Liver (tissue), 9 donors: ENCODE data around the gene SMIM33. TPM values are rescaled to one million over a fixed set of nuclear protein-coding genes. Genes with fewer than 3 reads are reported as not detected.

Experiments used
- DNase-seq: peaks from one replicate; pipeline ENCODE4 v3.0.0-alpha.2; 2017; ENCODE audit warnings: low spot score
- H3K27ac ChIP-seq, 2 donors: one replicate each; pipeline ENCODE4 v1.7.0; 2013; ENCODE audit warnings: inconsistent platforms in 2 of 2, low read length in 2 of 2, control low read depth in 1 of 2, low read depth in 1 of 2, mild to moderate bottlenecking in 1 of 2
- H3K27me3 ChIP-seq, 4 donors: one replicate each; pipeline versions ENCODE4 v1.6.1 to v1.7.0; 2013; ENCODE audit warnings: low read length in 3 of 4, inconsistent platforms in 1 of 4, mild to moderate bottlenecking in 1 of 4, moderate library complexity in 1 of 4; ENCODE audit not compliant: control insufficient read depth in 4 of 4, insufficient read depth in 4 of 4
- H3K36me3 ChIP-seq, 4 donors: one replicate each; pipeline versions ENCODE4 v1.6.1 to v1.7.0; 2013; ENCODE audit warnings: low read length in 3 of 4, mild to moderate bottlenecking in 3 of 4, low read depth in 1 of 4, moderate library complexity in 1 of 4; ENCODE audit not compliant: control insufficient read depth in 4 of 4, insufficient read depth in 3 of 4
- H3K4me1 ChIP-seq, 4 donors: one replicate each; pipeline versions ENCODE4 v1.6.1 to v1.7.0; 2013; ENCODE audit warnings: low read length in 3 of 4, mild to moderate bottlenecking in 3 of 4, moderate library complexity in 1 of 4; ENCODE audit not compliant: control insufficient read depth in 4 of 4, insufficient read depth in 4 of 4
- H3K4me3 ChIP-seq, 3 donors: one replicate each; pipeline versions ENCODE4 v1.6.1 to v1.7.0; 2013; ENCODE audit warnings: low read length in 3 of 3, control low read depth in 1 of 3, low read depth in 1 of 3, mild to moderate bottlenecking in 1 of 3
- H3K9ac ChIP-seq, 2 donors: one replicate each; pipeline ENCODE4 v1.7.0; 2013; ENCODE audit warnings: low read length in 2 of 2, mild to moderate bottlenecking in 2 of 2, moderate library complexity in 2 of 2, control low read depth in 1 of 2, low read depth in 1 of 2
- H3K9me3 ChIP-seq, 4 donors: one replicate each; pipeline versions ENCODE4 v1.6.1 to v1.7.0; 2013; ENCODE audit warnings: low read length in 3 of 4; ENCODE audit not compliant: control insufficient read depth in 4 of 4
- CTCF ChIP-seq: fragments of 150-350 bp; IDR thresholded peaks from 2 replicates; pipeline ENCODE4 v1.5.1; 2017; ENCODE audit warnings: improper control_type of control experiment, low read depth, low read length; ENCODE audit not compliant: missing input control
- EGR1 ChIP-seq, 2 donors: IDR thresholded peaks; 2 replicates each; pipeline ENCODE4 v1.6.1; 2016 to 2018; ENCODE audit warnings: antibody characterized with exemption in 2 of 2, low read depth in 2 of 2
- FOXA1 ChIP-seq: IDR thresholded peaks from 2 replicates; pipeline ENCODE4 v1.6.1; 2016; ENCODE audit warnings: antibody characterized with exemption
- FOXA2 ChIP-seq: IDR thresholded peaks from 2 replicates; pipeline ENCODE4 v1.6.1; 2016; ENCODE audit warnings: antibody characterized with exemption
- GABPA ChIP-seq, 2 donors: IDR thresholded peaks in 1 of 2; conservative IDR thresholded peaks in 1 of 2; 2 replicates each; pipeline ENCODE4 v1.6.1; 2016; ENCODE audit warnings: antibody characterized with exemption in 2 of 2, mild to moderate bottlenecking in 1 of 2, moderate library complexity in 1 of 2
- HNF4A ChIP-seq, 2 donors: conservative IDR thresholded peaks; 2 replicates each; pipeline ENCODE4 v1.6.1; 2016; ENCODE audit warnings: antibody characterized with exemption in 2 of 2, mild to moderate bottlenecking in 2 of 2
- HNF4G ChIP-seq: IDR thresholded peaks from 2 replicates; pipeline ENCODE4 v1.6.1; 2016; ENCODE audit warnings: antibody characterized with exemption
- JUND ChIP-seq, 2 donors: IDR thresholded peaks; 2 replicates each; pipeline ENCODE4 v1.6.1; 2016; ENCODE audit warnings: antibody characterized with exemption in 2 of 2
- NR2F2 ChIP-seq: IDR thresholded peaks from 2 replicates; pipeline ENCODE4 v1.6.1; 2016; ENCODE audit warnings: antibody characterized with exemption
- RAD21 ChIP-seq, 2 donors: IDR thresholded peaks; 2 replicates each; pipeline ENCODE4 v1.6.1; 2016; ENCODE audit warnings: antibody characterized with exemption in 2 of 2, mild to moderate bottlenecking in 2 of 2
- REST ChIP-seq: IDR thresholded peaks from 2 replicates; pipeline ENCODE4 v1.6.1; 2016; ENCODE audit warnings: antibody characterized with exemption, mild to moderate bottlenecking
- RXRA ChIP-seq, 2 donors: IDR thresholded peaks; 2 replicates each; pipeline ENCODE4 v1.6.1; 2017 to 2018; ENCODE audit warnings: antibody characterized with exemption in 2 of 2, mild to moderate bottlenecking in 1 of 2
- SP1 ChIP-seq: IDR thresholded peaks from 2 replicates; pipeline ENCODE4 v1.6.1; 2018; ENCODE audit warnings: antibody characterized with exemption, mild to moderate bottlenecking
- TAF1 ChIP-seq: conservative IDR thresholded peaks from 2 replicates; pipeline ENCODE4 v1.6.1; 2016; ENCODE audit warnings: antibody characterized with exemption, mild to moderate bottlenecking
- YY1 ChIP-seq: IDR thresholded peaks from 2 replicates; pipeline ENCODE4 v1.6.1; 2016; ENCODE audit warnings: antibody characterized with exemption, mild to moderate bottlenecking
- ZBTB33 ChIP-seq: IDR thresholded peaks from 2 replicates; pipeline ENCODE4 v1.6.1; 2016; ENCODE audit warnings: antibody characterized with exemption
- WGBS: extraction: QIAGEN DNeasy Blood & Tissue Kit; methylation state at CpG from one replicate; pipeline ENCODE4 v1.1.7; 2013; 5-methylcytosine and 5-hydroxymethylcytosine counted together
- polyA plus RNA-seq, 2 donors: library from polyadenylated mRNA; stranded (reverse) in 1 of 2; unstranded in 1 of 2; fragments of 200-250 nt in 1 of 2; fragments of >200 nt in 1 of 2; fragmentation: Nextera tagmentation in 1 of 2; extraction: Ambion mirVana in 1 of 2; gene quantifications; one replicate each; pipeline versions ENCODE4 v1.2.1 to v1.2.3, GENCODE V29; 2013 to 2015
- total RNA-seq, 2 donors: library from RNA; depleted of rRNA; stranded (reverse); fragments of >200 nt; gene quantifications; one replicate each; pipeline ENCODE4 v1.2.3, GENCODE V29; 2014
- TF ChIP-seq, protein P1 (sequence below): IDR thresholded peaks from 2 replicates; pipeline ENCODE4 v1.6.1; 2016; ENCODE audit warnings: antibody characterized with exemption
- TF ChIP-seq, protein P2 (sequence below): IDR thresholded peaks from 2 replicates; pipeline ENCODE4 v1.6.1; 2016; ENCODE audit warnings: antibody characterized with exemption
- donor health status: healthy.
- donor health status: healthy.
- donor health status: healthy.
- donor health status: healthy.
- donor health status: healthy.

Gene SMIM33
- total and polyA plus RNA-seq, 4 donors, result 0.05 TPM; not detected in 3

DNA sequence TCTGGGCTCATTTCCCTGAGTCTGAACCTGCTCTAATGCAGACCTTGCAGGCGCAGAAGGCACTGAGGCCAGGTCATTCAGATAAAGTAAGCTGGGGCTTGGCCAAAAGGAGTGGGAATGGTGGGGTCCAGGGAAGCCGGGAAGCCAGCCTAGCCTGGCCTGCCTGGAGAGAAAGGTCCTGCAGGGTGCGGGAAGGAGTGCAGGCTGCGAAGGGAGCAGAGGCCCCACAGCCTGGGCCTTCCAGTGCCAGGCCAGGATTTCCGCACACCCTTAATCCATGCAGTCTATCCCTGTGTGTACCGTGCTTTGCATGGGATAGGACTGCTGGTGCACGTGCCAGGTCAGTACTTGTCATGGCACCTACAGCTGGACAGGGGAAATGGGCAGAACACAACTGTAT is 15.4 kb downstream of the SMIM33 start:
- no peak overlapping the region for H3K9ac ChIP-seq
- no peaks in the 10 kb centered on the region for H3K9me3 ChIP-seq
- H3K4me3 ChIP-seq, result no peak overlapping the region
- 87% methylated on average over 7 of the region's 7 CpGs for WGBS
- no peaks in the 10 kb centered on the region for H3K27me3 ChIP-seq
- no peaks in the 10 kb centered on the region for H3K36me3 ChIP-seq
- no peak for DNase-seq
- TF ChIP-seq, protein P1, sequence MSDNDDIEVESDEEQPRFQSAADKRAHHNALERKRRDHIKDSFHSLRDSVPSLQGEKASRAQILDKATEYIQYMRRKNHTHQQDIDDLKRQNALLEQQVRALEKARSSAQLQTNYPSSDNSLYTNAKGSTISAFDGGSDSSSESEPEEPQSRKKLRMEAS, result no peak
- TF ChIP-seq FOXA1 (no peak), HNF4G (no peak), FOXA2 (no peak), REST (no peak), SP1 (no peak), EGR1 (IDR thresholded peaks at IDR 0.05; ENCODE audit: low read depth in 2 of 2) (no peak), YY1 (no peak), GABPA (IDR thresholded peaks at IDR 0.05 in 1 of 2, conservative IDR thresholded peaks at IDR 0.05 in 1 of 2) (no peak), JUND (IDR thresholded peaks at IDR 0.05) (no peak), ZBTB33 (no peak), RXRA (IDR thresholded peaks at IDR 0.05) (no peak), TAF1 (no peak), HNF4A (conservative IDR thresholded peaks at IDR 0.05) (no peak), RAD21 (IDR thresholded peaks at IDR 0.05) (no peak), NR2F2 (no peak), CTCF (no peak)
- TF ChIP-seq, protein P2, sequence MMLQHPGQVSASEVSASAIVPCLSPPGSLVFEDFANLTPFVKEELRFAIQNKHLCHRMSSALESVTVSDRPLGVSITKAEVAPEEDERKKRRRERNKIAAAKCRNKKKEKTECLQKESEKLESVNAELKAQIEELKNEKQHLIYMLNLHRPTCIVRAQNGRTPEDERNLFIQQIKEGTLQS, result no peak
- peaks cover 0 to 4% (median 0%) of the 10 kb centered on the region in 4 donors for H3K4me1 ChIP-seq
- H3K27ac ChIP-seq, result no peak overlapping the region

GRCh38 chr5:139488260-139488659 is 17.5 kb downstream of the SMIM33 start:
- Histone ChIP-seq H3K36me3 (no peaks in the 10 kb centered on the region), H3K27ac (no peak overlapping the region), H3K9ac (no peak overlapping the region), H3K27me3 (no peaks in the 10 kb centered on the region), H3K4me3 (no peak overlapping the region), H3K9me3 (no peaks in the 10 kb centered on the region), H3K4me1 (no peaks in the 10 kb centered on the region)
- 73% methylated on average over 3 of the region's 3 CpGs for WGBS
- DNase-seq, result no peak
- TF ChIP-seq, protein P1, result no peak
- TF ChIP-seq NR2F2, result no peak
- no peak for TF ChIP-seq SP1
- TF ChIP-seq REST, result no peak
- no peak for TF ChIP-seq GABPA (IDR thresholded peaks at IDR 0.05 in 1 of 2, conservative IDR thresholded peaks at IDR 0.05 in 1 of 2)
- TF ChIP-seq FOXA1, result no peak
- TF ChIP-seq RXRA (IDR thresholded peaks at IDR 0.05), result no peak
- TF ChIP-seq EGR1 (IDR thresholded peaks at IDR 0.05; ENCODE audit: low read depth in 2 of 2), result no peak
- TF ChIP-seq FOXA2, result no peak
- no peak for TF ChIP-seq JUND (IDR thresholded peaks at IDR 0.05)
- TF ChIP-seq, protein P2, result no peak
